Endothelial cell of hepatic sinusoid (primary cell): Measurements from ENCODE around the gene DIP2C.

Source experiments
- in situ Hi-C: cut with HindIII; loops from 2 replicates; pipeline ENCODE4 v1.10.0; 2017; ENCODE audit warnings: low sequenced_read_pairs

Gene DIP2C

DNA sequence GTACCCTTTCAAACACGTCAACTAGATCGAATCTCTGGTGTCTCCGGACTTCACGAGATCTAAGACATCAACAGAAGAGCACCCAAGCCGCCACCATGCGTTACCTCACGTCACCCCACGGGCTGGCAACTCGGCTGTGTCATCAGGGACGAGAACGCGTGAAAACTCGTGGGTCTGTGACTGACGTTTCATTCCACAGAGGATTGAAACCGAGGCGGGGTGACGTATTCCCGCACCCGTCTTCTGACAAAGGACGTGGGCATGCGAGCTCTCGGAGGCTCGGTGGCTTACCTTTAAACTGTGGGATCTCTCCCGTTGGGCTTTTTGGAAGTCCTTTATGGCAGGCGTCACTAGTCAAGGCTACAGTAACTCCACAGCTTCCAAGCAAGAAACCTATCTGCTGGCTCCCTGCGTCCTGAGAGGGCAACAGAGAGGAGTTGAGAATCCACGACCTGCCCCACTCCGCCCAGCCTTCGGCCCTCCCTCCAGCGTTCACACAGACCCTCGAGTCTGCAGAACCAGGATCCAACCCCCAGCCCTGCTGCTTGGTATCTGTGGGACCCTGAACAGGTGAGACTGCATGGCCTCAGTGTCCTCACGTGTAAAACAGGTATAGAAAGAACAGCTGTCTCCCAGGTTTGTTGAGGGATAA is 298.9 kb downstream of the DIP2C start:
- in situ Hi-C loops = no loop called here

DNA sequence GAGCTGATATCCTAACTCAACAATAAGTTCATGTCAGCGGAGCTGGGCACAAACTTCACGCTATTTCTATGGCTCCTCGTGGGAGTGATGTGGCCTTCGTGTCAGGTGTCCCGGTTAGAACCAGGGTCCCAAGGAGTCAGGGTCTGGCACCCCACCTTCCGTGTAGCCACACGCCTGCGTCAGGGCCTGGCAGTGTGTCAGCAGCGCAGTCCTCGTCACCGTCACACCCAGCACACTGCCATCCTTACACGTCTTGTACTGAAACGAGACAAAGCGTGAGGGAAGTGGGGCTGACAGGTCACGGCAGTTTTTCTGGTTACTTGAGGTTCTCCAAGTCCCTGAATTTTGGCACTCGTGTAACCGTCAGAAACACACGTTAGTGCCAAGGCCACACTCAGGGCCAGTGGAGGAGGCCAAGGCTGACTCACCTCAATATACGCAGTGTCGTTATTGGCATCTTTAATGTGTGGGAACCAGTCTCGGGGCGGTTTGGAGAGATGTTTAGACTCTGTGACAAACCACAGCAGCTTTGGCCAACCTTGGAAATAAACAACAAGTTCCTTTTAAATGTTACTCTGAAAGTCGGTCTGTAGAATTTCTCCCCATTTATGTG is 299.5 kb downstream of the DIP2C start:
- in situ Hi-C loops = no loop called here

DNA sequence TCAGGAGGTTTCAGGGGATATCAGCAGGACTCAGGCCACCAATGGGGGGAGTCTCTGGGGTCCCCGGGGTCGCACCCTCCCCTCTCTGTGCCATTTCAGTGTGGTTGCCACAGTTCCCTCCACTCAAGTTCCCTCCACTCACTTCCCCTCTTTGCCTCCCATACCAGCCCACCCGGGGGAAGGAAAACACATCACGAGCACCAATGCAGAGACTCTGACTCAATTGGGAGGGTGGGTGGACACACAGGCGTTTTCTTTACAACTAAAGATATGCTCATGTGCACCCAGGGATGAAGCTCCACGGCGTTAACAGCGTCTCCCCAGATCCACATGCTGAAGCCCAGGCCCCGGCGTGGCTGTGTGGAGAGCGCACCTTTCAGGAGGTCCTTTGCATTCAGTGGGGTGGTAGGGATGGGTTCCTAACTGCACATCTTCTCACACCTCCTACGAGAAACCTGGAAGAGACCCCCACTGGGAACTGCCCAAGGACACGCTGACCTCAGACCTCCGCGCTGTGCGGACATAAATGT is 300.1 kb downstream of the DIP2C start:
- in situ Hi-C loops = no loop called here

DNA sequence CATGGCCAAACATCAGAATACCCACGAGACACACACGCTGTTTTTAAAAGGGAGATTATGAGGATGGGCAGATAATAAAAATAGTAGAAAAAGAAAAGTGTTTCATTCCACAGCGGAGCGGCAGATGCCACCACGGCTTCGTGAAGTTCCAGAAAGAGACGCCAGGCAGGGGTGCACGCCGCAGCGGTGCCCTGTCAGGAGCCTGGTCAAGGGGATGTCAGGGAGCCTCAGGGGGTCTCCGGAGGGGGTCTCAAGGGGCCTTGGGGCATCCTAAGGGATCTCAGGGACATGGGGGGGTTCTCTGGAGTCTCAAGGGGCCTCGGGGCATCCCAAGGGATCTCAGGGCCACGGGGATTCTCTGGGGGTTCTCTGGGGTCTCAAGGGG is 300.8 kb downstream of the DIP2C start:
- in situ Hi-C loops = no loop called here

DNA sequence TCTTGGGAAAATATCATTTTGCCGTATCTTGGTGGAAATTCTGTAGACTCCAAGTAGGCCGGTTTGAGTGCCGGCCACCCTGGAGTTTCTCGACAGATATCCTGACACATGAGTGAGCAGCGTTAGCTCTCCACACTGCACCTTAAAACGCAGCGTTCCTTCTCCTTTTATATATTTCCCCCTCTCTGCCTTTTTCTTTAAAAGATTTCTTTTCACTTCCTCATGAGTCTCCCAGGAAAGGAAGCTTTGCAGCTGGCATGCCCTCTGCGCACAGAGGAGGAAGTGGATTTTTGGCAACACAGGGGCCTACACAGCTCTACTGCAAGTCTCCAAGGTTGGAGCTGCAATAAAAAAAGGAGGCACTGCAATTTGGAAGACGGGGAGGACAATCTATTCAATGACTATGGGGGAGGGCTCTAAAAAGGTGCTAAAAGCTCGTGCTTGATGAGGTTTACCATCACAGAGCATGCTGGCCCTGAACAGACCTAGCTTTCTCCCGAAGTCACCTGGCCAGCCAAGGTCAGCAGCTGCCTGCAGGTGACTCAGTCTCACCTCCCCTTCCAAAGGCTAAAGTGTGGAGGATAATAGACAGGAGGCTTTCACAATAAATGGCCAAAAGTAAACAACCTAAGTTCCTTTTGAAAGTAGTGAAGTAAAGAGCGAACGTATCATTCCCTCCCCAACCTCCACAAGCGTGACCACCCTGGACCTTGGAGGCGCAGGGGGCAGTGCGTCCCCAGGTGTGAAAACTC is 301.4 kb downstream of the DIP2C start:
- in situ Hi-C loops = no loop called here

DNA sequence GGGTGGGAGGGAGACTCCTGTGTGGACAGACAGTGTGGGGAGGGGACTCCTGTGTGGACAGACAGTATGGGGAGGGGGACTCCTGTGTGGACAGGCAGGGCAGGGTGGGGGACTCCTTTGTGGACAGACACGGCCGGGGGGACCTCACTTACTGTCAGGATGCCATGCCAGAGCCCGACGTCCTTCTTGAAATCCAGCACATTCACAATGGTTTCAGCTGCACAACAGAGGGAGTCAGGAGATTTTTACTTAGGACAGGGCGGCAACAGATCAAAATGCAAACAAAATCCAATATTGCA is 301.9 kb downstream of the DIP2C start:
- in situ Hi-C loops = no loop called here

DNA sequence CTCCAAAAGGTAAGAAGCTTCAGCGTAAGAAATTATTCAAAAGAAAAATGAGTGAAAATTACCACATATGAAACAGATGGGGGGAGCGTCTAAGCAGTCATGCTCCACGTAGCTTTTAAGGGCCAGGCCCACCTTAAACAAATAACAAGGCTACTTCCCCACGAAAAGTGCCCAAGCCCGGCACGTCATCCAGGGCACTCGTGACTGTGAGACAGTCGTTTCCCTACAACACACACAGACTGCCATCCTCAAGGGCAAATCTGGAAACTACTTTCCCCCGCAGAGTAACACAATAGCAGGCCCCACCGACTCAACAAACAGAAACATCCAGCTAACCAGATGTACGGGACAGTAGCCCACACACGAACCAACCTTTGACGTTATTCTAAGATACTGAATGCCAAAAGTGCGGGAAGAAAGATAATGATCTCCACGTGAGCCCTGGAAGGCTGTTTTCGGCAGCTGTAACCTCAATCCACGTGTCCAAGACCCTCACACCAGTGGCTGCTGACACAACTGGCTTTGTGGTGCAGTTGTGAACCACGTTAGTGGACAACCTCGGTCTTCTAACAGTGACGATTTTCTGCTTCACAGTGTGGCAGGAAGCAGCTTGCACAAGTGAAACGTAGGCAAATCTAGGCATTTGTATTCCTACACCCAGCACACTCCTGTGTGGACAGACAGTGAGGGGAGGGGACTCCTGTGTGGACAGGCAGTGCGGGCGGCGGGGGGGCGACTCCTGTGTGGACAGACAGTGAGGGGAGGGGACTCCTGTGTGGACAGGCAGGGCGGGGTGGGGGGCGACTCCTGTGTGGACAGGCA is 302.5 kb downstream of the DIP2C start:
- in situ Hi-C loops = no loop called here

DNA sequence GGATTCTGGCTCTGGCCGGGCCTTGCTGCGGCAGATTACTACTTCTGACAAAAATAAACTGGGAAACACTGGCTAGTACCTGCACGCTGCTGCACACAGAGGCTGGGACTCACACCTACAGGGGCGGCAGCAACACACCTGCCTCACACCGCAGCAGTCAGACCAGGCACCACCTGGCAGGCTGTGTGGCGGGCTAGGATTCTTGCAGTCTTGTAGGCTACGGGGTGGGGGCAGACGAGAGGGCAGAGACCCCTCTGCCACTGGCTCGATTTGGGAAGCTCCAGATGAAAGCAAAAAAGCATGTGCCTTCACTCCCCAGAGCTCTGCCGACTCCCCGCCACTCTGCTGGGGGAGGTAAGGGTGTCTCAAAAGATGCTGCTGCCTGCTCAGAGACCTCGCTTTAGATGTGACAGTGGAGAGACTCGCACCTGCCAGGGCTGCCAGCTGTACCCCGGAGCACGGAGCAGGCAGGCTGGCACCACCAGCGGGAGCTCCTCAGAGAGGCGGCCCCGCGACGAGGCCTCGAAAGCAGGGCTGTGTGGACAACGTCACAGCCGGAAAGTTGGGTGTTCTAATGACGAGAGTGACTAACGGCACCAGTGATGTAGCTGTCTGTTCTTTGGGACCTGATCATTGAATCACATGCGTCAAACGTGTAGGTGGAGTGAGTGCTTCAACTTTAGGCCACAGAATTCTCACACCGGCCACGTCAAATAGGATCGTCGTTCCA is 303.7 kb downstream of the DIP2C start:
- in situ Hi-C loops = no loop called here

DNA sequence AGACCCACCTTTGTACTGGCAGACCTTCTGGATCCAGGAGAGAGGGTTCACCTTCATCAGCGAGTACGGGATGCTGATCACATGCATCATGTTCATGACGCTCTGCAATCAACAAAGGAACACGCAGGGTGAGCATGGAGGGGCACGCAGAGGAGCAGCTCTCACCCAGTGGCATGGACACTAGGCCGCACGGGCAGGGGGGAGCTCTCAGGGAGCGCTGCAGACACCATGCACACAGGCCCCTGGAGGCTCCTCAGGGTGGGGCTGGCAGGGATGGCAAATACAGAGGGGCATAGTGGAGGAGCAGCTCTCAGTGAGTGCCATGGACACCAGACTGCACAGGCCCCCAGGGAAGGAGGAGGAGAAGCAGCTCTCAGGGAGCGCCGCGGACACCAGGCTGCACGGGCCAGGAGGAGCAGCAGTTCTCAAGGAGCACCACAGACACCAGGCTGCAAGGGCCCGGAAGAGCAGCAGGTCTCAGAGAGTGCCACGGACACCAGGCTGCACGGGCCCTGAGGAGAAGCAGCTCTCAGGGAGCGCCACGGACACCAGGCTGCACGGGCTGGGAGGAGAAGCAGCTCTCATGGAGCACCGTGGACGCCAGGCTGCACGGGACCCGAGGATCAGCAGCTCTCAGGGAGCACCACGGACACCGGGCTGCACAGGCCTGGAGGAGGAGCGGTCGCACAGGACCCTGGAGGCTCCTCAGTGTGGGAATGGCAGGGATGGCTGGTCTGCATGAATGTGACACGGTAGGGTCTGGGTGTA is 304.7 kb downstream of the DIP2C start:
- in situ Hi-C loops = no loop called here

DNA sequence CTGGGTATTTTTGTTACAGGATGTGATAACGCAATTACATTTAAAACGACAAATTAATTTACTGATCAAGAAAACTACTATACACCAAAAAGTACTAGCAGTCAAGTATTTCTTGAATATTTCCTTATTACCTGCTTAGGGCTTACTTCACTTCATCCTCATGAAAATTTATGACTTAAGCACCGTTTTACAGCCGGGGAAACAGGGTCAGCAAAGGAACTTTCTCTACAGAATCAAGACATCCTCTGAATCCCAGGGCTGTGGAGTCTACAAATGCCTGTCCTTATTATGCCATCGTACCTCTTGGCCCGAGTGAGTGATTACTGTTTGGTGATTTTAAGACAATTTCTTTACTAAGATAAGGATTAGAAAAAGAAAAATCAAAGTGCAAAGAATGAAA is 305.9 kb downstream of the DIP2C start:
- in situ Hi-C loops = no loop called here

DNA sequence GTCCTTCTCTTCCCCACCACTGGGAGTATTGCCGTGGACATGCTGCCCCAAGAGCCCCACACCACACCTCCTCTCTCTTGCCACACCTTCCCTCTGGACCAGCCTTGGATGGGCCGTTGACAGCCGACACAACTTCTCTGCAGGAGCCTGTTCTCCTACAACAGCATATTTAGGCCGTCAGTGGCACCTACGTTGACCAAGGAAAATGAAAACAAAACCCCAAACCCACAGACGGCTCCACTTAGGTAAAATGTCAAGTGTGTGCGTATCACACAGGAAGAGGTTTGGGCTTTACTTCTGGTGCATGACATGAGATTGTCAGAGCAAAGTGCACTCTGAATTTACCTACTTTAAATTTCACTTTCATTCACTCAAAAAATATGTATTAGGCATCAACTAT is 307.7 kb downstream of the DIP2C start:
- in situ Hi-C loops = no loop called here

DNA sequence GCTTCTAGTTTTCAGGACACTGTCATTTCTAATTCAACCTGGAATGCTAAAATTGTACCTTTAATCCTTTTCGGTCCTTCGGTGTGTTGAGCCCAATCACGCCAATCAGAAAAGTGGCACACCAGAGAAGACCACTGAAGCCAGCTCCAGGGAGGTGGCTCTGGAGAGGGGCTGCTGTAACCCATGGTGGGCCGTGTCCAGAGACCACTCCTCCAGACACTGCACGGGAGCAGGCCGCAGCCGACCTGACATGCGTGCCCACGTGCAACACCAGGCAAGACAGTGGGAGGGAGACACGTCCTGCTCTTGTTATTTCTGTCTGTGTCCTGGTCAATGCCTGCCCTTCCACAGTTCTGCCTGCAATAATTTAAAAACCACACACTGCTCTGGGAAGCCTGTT is 308.1 kb downstream of the DIP2C start:
- in situ Hi-C loops = no loop called here

DNA sequence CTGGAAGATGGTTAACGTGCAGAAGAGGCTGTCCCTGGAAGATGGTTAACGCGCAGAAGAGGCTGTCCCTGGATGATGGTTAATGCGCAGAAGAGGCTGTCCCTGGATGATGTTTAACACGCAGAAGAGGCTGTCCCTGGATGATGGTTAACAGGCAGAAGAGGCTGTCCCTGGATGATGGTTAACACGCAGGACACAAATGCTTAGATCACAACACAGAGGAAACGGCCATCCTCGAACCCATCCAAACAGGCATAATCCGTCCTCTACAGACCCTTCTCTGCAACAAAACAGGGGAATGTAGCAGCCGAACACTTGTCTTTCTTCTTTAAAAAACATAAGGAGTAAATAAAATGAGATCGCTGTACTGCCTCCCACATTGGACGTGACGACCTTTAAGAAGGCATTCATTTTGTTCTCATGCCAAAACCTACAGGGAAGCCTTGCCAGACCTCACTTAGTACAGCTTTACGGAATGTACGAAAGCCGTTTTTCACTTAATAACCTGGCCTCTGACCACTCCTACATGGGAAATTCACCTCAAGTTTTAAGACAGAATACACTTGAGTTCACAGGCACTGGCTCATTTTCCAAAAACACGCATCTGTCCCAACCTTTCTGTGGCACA is 309.0 kb downstream of the DIP2C start:
- in situ Hi-C loops = no loop called here

DNA sequence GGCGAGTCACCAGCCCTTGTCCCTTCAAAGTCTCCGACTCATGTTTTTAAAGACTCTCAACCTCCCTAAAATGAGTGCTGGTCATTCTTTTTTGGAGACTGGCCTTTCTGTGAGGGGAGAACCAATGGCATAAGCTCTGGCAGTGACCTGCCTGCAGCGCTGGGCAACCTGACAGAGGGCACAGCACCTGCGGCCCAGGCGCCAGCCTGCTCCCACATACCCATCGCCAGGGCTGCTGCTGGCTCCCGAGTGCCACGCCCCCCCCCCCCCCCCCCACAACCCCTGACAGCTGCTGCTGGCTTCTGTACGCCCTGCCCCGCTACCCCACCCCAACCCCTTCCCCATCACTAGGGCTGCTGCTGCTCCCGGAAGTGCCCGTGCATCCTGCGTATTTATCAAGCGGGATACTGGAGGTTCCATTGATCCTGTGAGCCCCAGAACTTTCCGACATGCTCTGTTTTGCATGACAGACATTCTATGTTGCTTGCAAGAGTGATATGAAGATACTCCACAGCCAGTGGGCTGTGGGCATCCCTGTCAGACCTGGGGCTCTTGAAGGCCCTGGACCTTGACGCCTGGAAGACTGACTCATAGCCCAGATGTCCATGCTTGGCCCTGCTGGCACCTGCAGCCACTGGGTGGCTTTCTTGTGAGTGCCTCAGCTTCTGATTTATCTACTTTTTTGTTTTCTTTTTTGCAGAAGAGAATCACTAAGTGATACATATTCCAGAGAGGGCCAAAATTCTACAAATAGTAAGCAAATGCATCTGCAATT is 310.4 kb downstream of the DIP2C start:
- in situ Hi-C loops = loop anchor here (5.0 kb wide), 1 partner anchor 38 kb away; no protein-coding TSS in a partner anchor

DNA sequence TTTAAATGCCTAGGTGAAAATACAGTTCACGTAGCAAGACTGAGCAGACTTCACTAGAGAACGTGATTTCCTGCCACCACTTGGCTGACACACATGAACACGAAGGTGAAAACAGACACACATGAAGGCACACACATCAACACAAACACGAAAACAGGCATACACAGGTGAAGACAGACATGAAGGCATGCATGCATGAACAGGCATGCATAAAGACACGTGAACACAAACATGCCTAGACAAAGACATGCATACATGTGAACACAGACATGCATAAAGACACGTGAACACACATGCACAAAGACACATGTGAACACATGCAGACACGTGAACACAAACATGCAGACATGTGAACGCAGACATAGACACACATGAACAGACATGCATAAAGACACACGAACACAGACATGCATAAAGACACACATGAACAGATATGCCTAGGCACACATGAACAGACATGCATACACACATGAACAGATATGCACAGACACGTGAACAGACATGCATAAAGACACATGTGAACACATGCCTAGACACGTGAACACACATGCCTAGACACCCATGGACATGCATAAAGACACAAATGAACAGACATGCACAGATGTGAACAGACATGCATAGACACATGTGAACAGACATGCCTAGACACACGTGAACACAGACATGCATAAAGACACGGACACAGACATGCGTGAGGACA is 311.1 kb downstream of the DIP2C start:
- in situ Hi-C loops = loop anchor here (5.0 kb wide), 1 partner anchor 39 kb away; no protein-coding TSS in a partner anchor

DNA sequence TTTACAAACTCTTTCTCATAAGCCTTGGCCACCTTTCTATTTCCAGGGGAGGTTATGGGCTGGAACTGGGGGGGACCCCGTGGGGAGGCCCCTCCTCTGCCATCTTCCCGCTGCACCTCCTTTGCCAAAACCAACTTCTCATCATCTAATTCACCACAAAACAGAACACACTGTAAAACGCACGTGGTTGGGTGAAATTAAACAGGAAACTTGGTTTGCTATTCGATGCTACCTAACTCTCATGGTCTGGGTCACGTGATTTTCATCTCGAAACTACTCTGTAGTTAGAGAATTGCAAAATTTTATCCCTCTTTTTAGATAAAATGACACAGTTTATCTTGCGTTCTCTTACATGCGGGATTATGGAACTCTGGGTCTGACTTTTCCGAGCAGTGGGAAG is 312.2 kb downstream of the DIP2C start:
- in situ Hi-C loops = loop anchor here (5.0 kb wide), 1 partner anchor 40 kb away; no protein-coding TSS in a partner anchor

DNA sequence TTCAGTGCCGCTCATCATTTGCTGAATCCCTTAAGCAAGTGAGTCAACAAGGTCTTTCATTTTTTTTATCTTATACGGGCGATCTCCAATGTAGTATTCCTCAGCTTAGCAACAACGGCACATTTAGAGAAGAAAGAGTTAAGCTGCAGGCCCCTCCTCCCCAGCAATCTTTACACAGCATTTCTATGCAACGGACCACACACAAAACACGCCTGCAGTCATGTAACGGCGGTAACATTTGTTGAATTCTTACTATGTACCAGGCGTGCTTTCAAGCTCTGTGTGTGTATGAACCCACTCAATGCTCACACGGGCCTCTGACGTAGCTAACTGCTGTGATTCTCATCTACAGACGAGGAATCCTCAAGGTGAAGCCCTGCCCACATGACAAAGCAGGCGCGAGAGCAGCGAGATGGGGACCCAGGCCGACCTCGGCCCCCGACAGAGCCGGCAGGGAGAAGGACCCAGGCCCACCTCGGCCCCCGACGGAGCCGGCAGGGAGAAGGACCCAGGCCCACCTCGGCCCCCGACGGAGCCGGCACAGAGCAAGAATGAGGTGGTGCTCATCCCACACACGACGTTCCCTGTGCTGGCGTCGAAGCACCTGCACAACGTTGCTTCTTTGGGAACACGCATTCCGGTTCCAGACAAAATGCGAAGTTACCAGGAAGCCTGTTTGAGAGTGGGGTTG is 313.5 kb downstream of the DIP2C start:
- in situ Hi-C loops = loop anchor here (5.0 kb wide), 1 partner anchor 41 kb away; no protein-coding TSS in a partner anchor
